Urothelium cell line (cell line): ENCODE data around the gene JDP2.

Experiments
- DNase-seq: peaks from one replicate; pipeline ENCODE4 v3.0.0; 2011; ENCODE audit warnings: low spot score, mixed read lengths
- FAIRE-seq: peaks from 2 replicates; lab custom pipeline; 2011; peaks lifted over from hg19 to GRCh38; lab: Jason Lieb, UNC

Gene JDP2

GRCh38 chr14:75479770-75480600 lies 52.2 kb downstream of the JDP2 start:
- no peak for FAIRE-seq

GRCh38 chr14:75482366-75482765 lies 54.5 kb downstream of the JDP2 start:
- FAIRE-seq = no peak
- DNase-seq = no peak

More at GRCh38 chr14:75479770-75480600, 52.2 kb downstream of the JDP2 start:
- no peak for DNase-seq

- no peak for FAIRE-seq
Observed at GRCh38 chr14:75484711-75485429, 57.0 kb downstream of the JDP2 start.

GRCh38 chr14:75486318-75486717 lies 58.5 kb downstream of the JDP2 start:
- FAIRE-seq (no peak), DNase-seq (no peak)

More at GRCh38 chr14:75484711-75485429, 57.0 kb downstream of the JDP2 start:
- DNase-seq = no peak

GRCh38 chr14:75487155-75487671 lies 59.4 kb downstream of the JDP2 start:
- peak; percentile 65 for FAIRE-seq
- DNase-seq = peak; percentile 78

GRCh38 chr14:75489480-75489837 lies 61.6 kb downstream of the JDP2 start:
- no peak for DNase-seq
- no peak for FAIRE-seq

GRCh38 chr14:75491376-75491978 lies 63.7 kb downstream of the JDP2 start:
- no peak for FAIRE-seq
- no peak for DNase-seq

GRCh38 chr14:75492832-75493591 lies 65.2 kb downstream of the JDP2 start:
- DNase-seq (no peak), FAIRE-seq (no peak)

- FAIRE-seq (no peak), DNase-seq (no peak)
Observed at GRCh38 chr14:75493592-75494087, 65.8 kb downstream of the JDP2 start.

GRCh38 chr14:75494896-75495295 lies 67.1 kb downstream of the JDP2 start:
- FAIRE-seq (no peak), DNase-seq (no peak)

- FAIRE-seq = no peak
- no peak for DNase-seq
Observed at GRCh38 chr14:75495399-75495798, 67.6 kb downstream of the JDP2 start.

GRCh38 chr14:75495882-75496281 lies 68.1 kb downstream of the JDP2 start:
- DNase-seq (no peak), FAIRE-seq (no peak)

GRCh38 chr14:75496755-75497154 lies 68.9 kb downstream of the JDP2 start:
- FAIRE-seq (no peak), DNase-seq (no peak)

- no peak for DNase-seq
Observed at GRCh38 chr14:75497191-75497590, 69.4 kb downstream of the JDP2 start.

GRCh38 chr14:75497701-75498100 lies 69.9 kb downstream of the JDP2 start:
- DNase-seq = no peak
- no peak for FAIRE-seq

More at GRCh38 chr14:75497191-75497590, 69.4 kb downstream of the JDP2 start:
- no peak for FAIRE-seq

- FAIRE-seq = no peak
- DNase-seq = no peak
Observed at GRCh38 chr14:75499084-75499875, 71.5 kb downstream of the JDP2 start.

- no peak for FAIRE-seq
- DNase-seq = no peak
Observed at GRCh38 chr14:75501080-75501479, 73.3 kb downstream of the JDP2 start.

GRCh38 chr14:75504411-75504810 lies 76.6 kb downstream of the JDP2 start:
- no peak for DNase-seq
- FAIRE-seq = no peak

- DNase-seq (no peak), FAIRE-seq (no peak)
Observed at GRCh38 chr14:75506930-75507329, 79.1 kb downstream of the JDP2 start.

- no peak for DNase-seq
- no peak for FAIRE-seq
Observed at GRCh38 chr14:75510547-75510946, 82.7 kb downstream of the JDP2 start.
